NCI-H2029 (cell line): ENCODE measurements around the gene MFAP4.

Source experiments
- DNase-seq: peaks from one replicate; lab custom pipeline; 2025; lab: John Stamatoyannopoulos, UW

Gene MFAP4

GRCh38 chr17:19333736-19334290 lies 53.2 kb downstream of the MFAP4 start:
- DNase-seq = no peak
